HG03135 (cell line): Measurements from ENCODE around the gene PRM3.

Experiments used
- ATAC-seq: cut with Tn5 transposase; IDR thresholded peaks from one replicate; pipeline ENCODE4 v1.9.1; 2021; ENCODE audit warnings: mild to moderate bottlenecking, moderate library complexity; ENCODE audit not compliant: unreplicated experiment

Gene PRM3

DNA sequence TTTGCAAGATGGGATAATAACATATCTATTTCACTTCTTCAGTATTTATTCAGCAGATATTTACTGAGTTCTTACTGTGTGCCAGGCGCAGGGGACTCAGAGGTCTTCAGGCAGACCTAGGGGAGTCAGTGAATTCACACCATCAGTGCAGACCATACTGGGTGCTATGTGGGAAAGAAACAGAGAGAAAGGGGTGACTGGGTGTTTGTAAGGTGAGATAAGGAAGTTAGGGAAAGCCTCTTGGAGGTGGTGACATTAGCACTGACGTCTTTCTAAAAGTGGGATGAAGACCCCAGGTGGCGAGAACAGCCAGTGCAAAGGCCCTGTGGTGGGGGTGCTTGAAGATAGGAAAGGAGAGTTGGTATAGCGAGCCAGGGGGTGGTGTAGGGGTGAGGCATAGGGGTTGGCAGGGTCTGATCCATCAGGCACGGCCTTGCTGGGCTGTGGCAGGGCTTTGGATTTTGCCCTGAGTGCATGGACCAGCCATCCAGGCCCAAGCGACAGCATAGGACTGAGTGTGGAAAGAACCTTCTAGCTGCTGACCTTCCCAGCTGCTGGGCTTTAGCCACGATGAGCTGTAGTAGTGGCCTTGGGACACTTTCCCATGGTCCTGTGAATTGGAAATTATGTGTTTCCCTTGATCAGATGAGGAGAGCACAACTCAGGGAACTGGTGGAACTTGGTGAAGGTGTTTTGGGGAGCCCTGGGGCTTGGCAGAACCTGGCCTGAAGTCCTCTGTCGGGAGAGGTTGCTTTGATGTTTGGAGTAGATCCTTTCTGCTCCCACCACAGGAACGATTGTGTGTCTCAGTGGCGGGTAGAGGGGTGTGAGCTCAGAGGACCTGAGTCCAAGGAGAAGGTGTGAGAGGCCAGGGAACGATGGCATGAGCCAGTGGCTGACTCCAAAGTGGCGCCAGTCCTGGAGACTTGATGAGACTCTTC is 13.5 kb downstream of the PRM3 start:
- no peak for ATAC-seq

- no peak for ATAC-seq
Measured at GRCh38 chr16:11258553-11259492, 14.6 kb downstream of the PRM3 start.

DNA sequence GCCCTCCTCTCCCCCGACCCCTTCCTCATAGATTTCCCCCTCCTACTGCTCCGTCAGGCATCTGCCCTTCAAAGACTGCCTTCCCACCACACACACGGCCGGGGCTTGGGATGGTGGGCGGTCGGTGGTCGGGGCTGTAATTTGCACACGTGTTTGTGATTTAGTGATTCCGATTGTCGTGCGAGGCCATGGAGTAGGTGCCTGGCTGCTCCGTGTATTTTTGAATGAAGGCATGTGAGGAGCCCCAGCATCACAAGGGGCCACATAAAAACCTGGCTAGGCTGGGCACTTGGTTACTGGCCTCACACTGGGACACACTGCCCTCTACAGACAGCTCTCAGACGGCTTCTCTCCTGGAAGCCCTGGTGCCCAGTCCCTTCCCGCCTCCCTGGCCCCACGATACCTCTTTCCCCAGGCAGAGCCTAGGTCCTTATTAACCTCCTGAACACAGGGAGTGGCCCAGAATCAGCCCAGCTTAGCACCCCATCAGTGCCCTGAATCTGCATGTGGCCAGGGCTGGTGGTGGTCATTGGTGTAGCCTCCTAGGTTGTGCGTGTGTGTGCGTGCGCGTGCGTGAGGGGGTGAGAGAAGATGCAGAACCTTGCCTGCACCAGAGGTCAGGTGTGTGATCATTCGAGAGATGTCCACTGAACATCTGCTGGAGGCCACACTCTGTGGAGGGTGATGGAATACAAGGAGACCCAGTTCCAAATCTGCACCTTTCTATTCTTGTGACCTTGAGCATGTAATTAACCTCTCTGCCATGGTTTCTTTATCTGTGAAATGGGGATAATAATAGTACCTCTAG is 16.1 kb downstream of the PRM3 start:
- ATAC-seq: no peak

DNA sequence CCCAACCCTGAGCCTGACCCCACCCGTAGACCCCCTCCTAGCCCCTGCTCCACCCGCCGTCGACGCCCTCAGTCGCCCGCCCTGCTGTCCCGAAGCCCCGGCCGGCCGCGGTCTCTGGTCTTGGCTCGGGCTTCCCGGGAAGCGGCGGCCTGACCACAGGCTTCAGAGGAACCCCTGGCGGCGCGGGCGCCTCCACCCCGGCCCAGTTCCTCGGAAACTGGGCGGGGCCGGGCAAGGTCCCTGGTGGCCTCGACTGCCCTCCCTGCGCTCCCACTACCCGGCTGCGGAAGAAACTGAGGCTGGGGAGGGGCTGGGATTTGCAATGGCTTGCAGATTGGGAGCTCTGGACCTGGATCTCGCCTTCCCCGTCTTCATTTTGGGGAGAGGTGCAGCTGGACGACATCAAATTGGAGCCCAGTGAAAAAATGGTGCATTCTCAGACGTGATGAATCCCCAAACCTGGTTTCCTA is 16.7 kb downstream of the PRM3 start:
- ATAC-seq: no peak

- peak; percentile 54 for ATAC-seq
Measured at GRCh38 chr16:11255737-11256660, 17.4 kb downstream of the PRM3 start, which contains the start of gene SOCS1. SOCS1 (minus strand) TSS chr16:11256204; CDS start chr16:11255478, 726 bp downstream.

GRCh38 chr16:11254913-11255736 is 18.3 kb downstream of the PRM3 start:
- ATAC-seq: no peak

GRCh38 chr16:11253995-11254912 is 19.2 kb downstream of the PRM3 start:
- no peak for ATAC-seq

- ATAC-seq: no peak
Measured at GRCh38 chr16:11253009-11253994, 20.1 kb downstream of the PRM3 start.

GRCh38 chr16:11252482-11252931 is 20.9 kb downstream of the PRM3 start:
- no peak for ATAC-seq

GRCh38 chr16:11251525-11252481 is 21.6 kb downstream of the PRM3 start:
- ATAC-seq: no peak

DNA sequence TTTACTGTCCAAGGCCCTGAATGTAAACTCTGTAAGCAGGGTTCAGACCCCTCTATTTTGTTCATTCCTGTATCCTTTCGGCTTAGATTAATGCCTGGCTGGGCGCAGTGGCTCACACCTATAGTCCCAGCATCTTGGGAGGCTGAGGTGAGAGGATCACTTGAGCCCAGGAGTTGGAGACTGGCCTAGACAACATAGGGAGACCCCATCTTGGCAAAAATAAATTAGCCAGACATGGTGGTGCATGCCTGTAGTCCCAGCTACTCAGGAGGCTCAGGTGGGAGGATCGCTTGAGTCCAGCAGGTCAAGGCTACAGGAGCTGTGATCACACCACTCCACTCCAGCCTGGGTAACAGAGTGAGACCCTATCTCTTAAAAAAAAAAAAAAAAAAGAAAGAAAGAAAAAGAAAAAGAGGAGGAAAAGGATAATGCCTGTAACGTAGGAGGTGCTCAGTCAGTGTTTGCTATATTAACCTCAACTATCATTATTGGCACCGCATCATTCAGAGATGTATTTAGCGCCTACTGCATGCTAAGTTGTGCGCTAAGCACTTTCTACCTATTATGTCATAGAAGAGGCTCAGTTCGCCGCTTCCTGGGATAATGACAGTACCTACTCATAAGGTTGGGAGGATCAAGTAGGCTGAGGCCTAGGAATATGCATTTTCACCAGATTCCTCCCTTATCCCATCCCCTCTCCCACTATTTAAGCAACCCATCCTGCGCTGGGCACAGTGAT is 22.5 kb downstream of the PRM3 start:
- ATAC-seq: no peak

DNA sequence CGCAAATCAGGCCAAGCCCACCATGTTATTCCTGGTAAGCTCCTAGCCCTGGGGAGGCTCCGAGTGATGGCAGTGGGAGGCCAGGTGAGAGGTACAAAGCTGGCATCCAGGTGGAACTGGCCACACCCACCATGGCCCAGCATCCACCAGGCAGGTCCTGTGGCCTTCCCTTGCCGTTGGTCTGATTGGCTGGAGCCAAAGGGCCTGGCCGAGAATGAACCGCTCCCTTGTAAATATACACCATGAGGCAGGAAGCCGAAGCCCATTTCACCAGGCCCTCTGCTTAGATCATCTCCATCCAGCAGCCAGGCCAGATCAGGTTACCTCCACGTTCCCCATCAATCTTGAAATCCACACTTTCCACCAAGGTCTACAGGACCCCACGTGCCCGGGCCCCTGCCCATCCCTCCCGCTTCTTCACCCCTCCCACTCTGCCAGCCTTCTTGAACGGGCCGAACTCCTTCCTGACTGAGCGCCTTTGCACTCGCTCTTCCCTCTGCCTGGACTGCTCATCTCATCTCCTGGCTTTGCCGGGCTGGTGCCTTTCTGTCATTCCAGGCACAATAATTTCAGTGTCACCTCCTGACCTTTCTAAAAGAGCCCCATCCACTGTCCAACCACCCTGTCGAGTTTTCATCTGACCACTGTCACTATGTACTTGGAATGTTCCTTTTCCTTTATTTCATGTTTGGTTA is 23.2 kb downstream of the PRM3 start:
- ATAC-seq: no peak

- ATAC-seq: no peak
Measured at GRCh38 chr16:11249233-11250061, 24.0 kb downstream of the PRM3 start.
